ENCODE measurements around the gene AMY2A.
A peak's percentile ranks its signal among the peaks of the same experiment; 100 is the strongest.
"Not testable (repeated sequence)": the region's sequence is repeated elsewhere in the genome, so short reads cannot be mapped to it uniquely, and the experiment has no call there.

AMY2A gene

GRCh38 chr1:103602740-103603139, 14.5 kb upstream of the AMY2A start:
- H4K12ac ChIP-seq (ENCODE audit: low read depth, low read length); H3K14ac ChIP-seq (ENCODE audit: low read length); H3K18ac ChIP-seq (ENCODE audit: low read length); H4K8ac ChIP-seq (ENCODE audit: low read depth, low read length); H3K4me1 ChIP-seq (ENCODE audit: control insufficient read depth in 1 of 2, insufficient read depth in 2 of 2, low read length in 2 of 2); H2AFZ ChIP-seq (ENCODE audit: insufficient read depth, low read length, poor library complexity); H3K4ac ChIP-seq (ENCODE audit: low read depth, low read length); H2AK5ac ChIP-seq (ENCODE audit: low read length); H2BK120ac ChIP-seq (ENCODE audit: insufficient read depth, low read length, poor library complexity); H3K79me1 ChIP-seq (ENCODE audit: low read length); H3K9me3 ChIP-seq (ENCODE audit: insufficient read depth, low read depth, low read length); H4K91ac ChIP-seq (ENCODE audit: low read depth, low read length); H3K79me2 ChIP-seq (ENCODE audit: control insufficient read depth, insufficient read depth, low read length, poor library complexity); H3K23ac ChIP-seq (ENCODE audit: low read length); H3K4me2 ChIP-seq (ENCODE audit: low read length); H3K9ac ChIP-seq (ENCODE audit: low read length); H2BK5ac ChIP-seq (ENCODE audit: low read depth, low read length, poor library complexity); H3K4me3 ChIP-seq (ENCODE audit: low read depth, low read length); DNase-seq; H3K27me3 ChIP-seq (ENCODE audit: insufficient read depth, low read length); H3K36me3 ChIP-seq (ENCODE audit: control insufficient read depth in 1 of 2, insufficient read depth in 2 of 2, low read length in 2 of 2); H2BK12ac ChIP-seq (ENCODE audit: low read length); H3K27ac ChIP-seq (ENCODE audit: low read depth, low read length): not testable (repeated sequence)
- no CpG with 5 or more reads among the region's 3 CpGs for WGBS (ENCODE audit: extremely low coverage, insufficient coverage, insufficient read length)

- Histone ChIP-seq H3K79me1 (ENCODE audit: low read length) (no peaks in the 10 kb centered on the region), H3K4ac (ENCODE audit: low read depth, low read length) (no peak overlapping the region), H3K4me2 (ENCODE audit: low read length) (no peak overlapping the region), H3K9me3 (ENCODE audit: insufficient read depth, low read depth, low read length) (peaks cover 1% of the 10 kb centered on the region), H4K8ac (ENCODE audit: low read depth, low read length) (no peak overlapping the region), H3K4me3 (ENCODE audit: low read depth, low read length) (no peak overlapping the region), H2AFZ (ENCODE audit: insufficient read depth, low read length, poor library complexity) (no peak overlapping the region), H2AK5ac (ENCODE audit: low read length) (no peak overlapping the region), H3K23ac (ENCODE audit: low read length) (no peak overlapping the region), H4K12ac (ENCODE audit: low read depth, low read length) (no peak overlapping the region), H3K18ac (ENCODE audit: low read length) (no peak overlapping the region), H3K36me3 (ENCODE audit: control insufficient read depth in 1 of 2, insufficient read depth in 2 of 2, low read length in 2 of 2) (no peaks in the 10 kb centered on the region), H3K4me1 (ENCODE audit: control insufficient read depth in 1 of 2, insufficient read depth in 2 of 2, low read length in 2 of 2) (peaks cover 0 to 4% of the 10 kb centered on the region in 2 experiments), H4K91ac (ENCODE audit: low read depth, low read length) (peak overlapping the region; percentile 14), H3K79me2 (ENCODE audit: control insufficient read depth, insufficient read depth, low read length, poor library complexity) (no peaks in the 10 kb centered on the region), H3K14ac (ENCODE audit: low read length) (no peak overlapping the region), H2BK12ac (ENCODE audit: low read length) (no peak overlapping the region), H3K27me3 (ENCODE audit: insufficient read depth, low read length) (no peaks in the 10 kb centered on the region), H2BK5ac (ENCODE audit: low read depth, low read length, poor library complexity) (no peak overlapping the region), H3K9ac (ENCODE audit: low read length) (no peak overlapping the region), H2BK120ac (ENCODE audit: insufficient read depth, low read length, poor library complexity) (no peak overlapping the region), H3K27ac (ENCODE audit: low read depth, low read length) (no peak overlapping the region)
- WGBS (ENCODE audit: extremely low coverage, insufficient coverage, insufficient read length) = no CpG with 5 or more reads among the region's 2 CpGs
- DNase-seq = no peak
These were observed 865 bp upstream of the AMY2A start for GRCh38 chr1:103616362-103616761.

GRCh38 chr1:103627436-103627835, 10.2 kb downstream of the AMY2A start:
- no CpG with 5 or more reads among the region's 4 CpGs for WGBS (ENCODE audit: extremely low coverage, insufficient coverage, insufficient read length)
- not testable (repeated sequence) for H3K27me3 ChIP-seq (ENCODE audit: insufficient read depth, low read length); H4K91ac ChIP-seq (ENCODE audit: low read depth, low read length); H3K27ac ChIP-seq (ENCODE audit: low read depth, low read length); H3K23ac ChIP-seq (ENCODE audit: low read length); H3K4me1 ChIP-seq (ENCODE audit: control insufficient read depth in 1 of 2, insufficient read depth in 2 of 2, low read length in 2 of 2); H3K4ac ChIP-seq (ENCODE audit: low read depth, low read length); H2AK5ac ChIP-seq (ENCODE audit: low read length); H3K4me3 ChIP-seq (ENCODE audit: low read depth, low read length); DNase-seq; H2BK12ac ChIP-seq (ENCODE audit: low read length); H3K9ac ChIP-seq (ENCODE audit: low read length); H2BK120ac ChIP-seq (ENCODE audit: insufficient read depth, low read length, poor library complexity); H3K14ac ChIP-seq (ENCODE audit: low read length); H3K4me2 ChIP-seq (ENCODE audit: low read length); H2AFZ ChIP-seq (ENCODE audit: insufficient read depth, low read length, poor library complexity); H2BK5ac ChIP-seq (ENCODE audit: low read depth, low read length, poor library complexity); H3K18ac ChIP-seq (ENCODE audit: low read length); H3K79me2 ChIP-seq (ENCODE audit: control insufficient read depth, insufficient read depth, low read length, poor library complexity); H3K79me1 ChIP-seq (ENCODE audit: low read length); H4K12ac ChIP-seq (ENCODE audit: low read depth, low read length); H3K36me3 ChIP-seq (ENCODE audit: control insufficient read depth in 1 of 2, insufficient read depth in 2 of 2, low read length in 2 of 2); H4K8ac ChIP-seq (ENCODE audit: low read depth, low read length); H3K9me3 ChIP-seq (ENCODE audit: insufficient read depth, low read depth, low read length)

- H4K91ac ChIP-seq (ENCODE audit: low read depth, low read length); H2BK120ac ChIP-seq (ENCODE audit: insufficient read depth, low read length, poor library complexity); H3K4me3 ChIP-seq (ENCODE audit: low read depth, low read length); H2AK5ac ChIP-seq (ENCODE audit: low read length); H2BK12ac ChIP-seq (ENCODE audit: low read length); H4K8ac ChIP-seq (ENCODE audit: low read depth, low read length); DNase-seq; H3K18ac ChIP-seq (ENCODE audit: low read length); H3K9me3 ChIP-seq (ENCODE audit: insufficient read depth, low read depth, low read length); H3K36me3 ChIP-seq (ENCODE audit: control insufficient read depth in 1 of 2, insufficient read depth in 2 of 2, low read length in 2 of 2); H3K4me1 ChIP-seq (ENCODE audit: control insufficient read depth in 1 of 2, insufficient read depth in 2 of 2, low read length in 2 of 2); H3K14ac ChIP-seq (ENCODE audit: low read length); H3K79me1 ChIP-seq (ENCODE audit: low read length); H4K12ac ChIP-seq (ENCODE audit: low read depth, low read length); H3K4ac ChIP-seq (ENCODE audit: low read depth, low read length); H2BK5ac ChIP-seq (ENCODE audit: low read depth, low read length, poor library complexity); H3K23ac ChIP-seq (ENCODE audit: low read length); H3K4me2 ChIP-seq (ENCODE audit: low read length); H3K79me2 ChIP-seq (ENCODE audit: control insufficient read depth, insufficient read depth, low read length, poor library complexity); H3K27ac ChIP-seq (ENCODE audit: low read depth, low read length); H3K9ac ChIP-seq (ENCODE audit: low read length); H2AFZ ChIP-seq (ENCODE audit: insufficient read depth, low read length, poor library complexity); H3K27me3 ChIP-seq (ENCODE audit: insufficient read depth, low read length): not testable (repeated sequence)
- WGBS (ENCODE audit: extremely low coverage, insufficient coverage, insufficient read length) = no CpG with 5 or more reads among the region's 3 CpGs
These were observed 24.0 kb downstream of the AMY2A start for GRCh38 chr1:103641194-103641593.

Data from trophoblast cell (in vitro differentiated cells and primary cell).